Activated CD8-positive, alpha-beta memory T cell treated with anti-CD3 and anti-CD28 coated beads for 36 hours (primary cell): ENCODE data around the gene CHST6. TPM values are rescaled to one million over a fixed set of nuclear protein-coding genes. Genes with fewer than 3 reads are reported as not detected.
"Not testable (repeated sequence)": the region's sequence is repeated elsewhere in the genome, so short reads cannot be mapped to it uniquely, and the experiment has no call there.

Experiments used
- CTCF ChIA-PET: fragments of 350-600 bp; sonication (Branson Sonifier 250); formaldehyde crosslinking; loops from one replicate; lab custom pipeline; 2021; ENCODE audit warnings: antibody characterized with exemption; lab: Charles Lee
- POLR2A ChIA-PET: fragments of 350-600 bp; sonication (Branson Sonifier 250); formaldehyde crosslinking; loops from one replicate; lab custom pipeline; 2021; ENCODE audit warnings: antibody characterized with exemption; lab: Charles Lee
- total RNA-seq, 2 experiments: library from RNA; stranded (reverse); gene quantifications; one replicate each; pipeline ENCODE4 v1.2.3, GENCODE V29; 2021

Gene CHST6
- total RNA-seq, 2 experiments from 2014 or later = 0.04 to 0.06 TPM

GRCh38 chr16:75514296-75514695 is 19.1 kb upstream of the CHST6 start:
- ChIA-PET POLR2A (no interaction called here), CTCF (no interaction called here)

GRCh38 chr16:75506574-75506973 is 11.3 kb upstream of the CHST6 start:
- ChIA-PET POLR2A (no interaction called here), CTCF (no interaction called here)

- CTCF ChIA-PET = interaction anchor here (1.9 kb wide), 1 partner anchor 11 kb away, joined by 5 read pairs; no protein-coding TSS in a partner anchor
- POLR2A ChIA-PET = no interaction called here
These were observed 10.9 kb upstream of the CHST6 start for GRCh38 chr16:75506107-75506506.

GRCh38 chr16:75503801-75504200 is 8.6 kb upstream of the CHST6 start:
- CTCF ChIA-PET = no interaction called here

GRCh38 chr16:75502916-75503605 is 7.8 kb upstream of the CHST6 start:
- ChIA-PET POLR2A (no interaction called here), CTCF (no interaction called here)

More at GRCh38 chr16:75503801-75504200, 8.6 kb upstream of the CHST6 start:
- POLR2A ChIA-PET = no interaction called here

GRCh38 chr16:75501820-75502219 is 6.6 kb upstream of the CHST6 start:
- POLR2A ChIA-PET, CTCF ChIA-PET: not testable (repeated sequence)

- ChIA-PET CTCF (no interaction called here), POLR2A (no interaction called here)
These were observed 6.1 kb upstream of the CHST6 start for GRCh38 chr16:75501359-75501758.

GRCh38 chr16:75498605-75499322 is 3.5 kb upstream of the CHST6 start:
- CTCF ChIA-PET, POLR2A ChIA-PET: not testable (repeated sequence)

GRCh38 chr16:75497558-75497957 is 2.3 kb upstream of the CHST6 start:
- POLR2A ChIA-PET = no interaction called here
- CTCF ChIA-PET = no interaction called here

- POLR2A ChIA-PET = no interaction called here
These were observed 573 bp downstream of the CHST6 start for GRCh38 chr16:75494661-75495075.

GRCh38 chr16:75494184-75494583 is 1.1 kb downstream of the CHST6 start:
- ChIA-PET POLR2A (no interaction called here), CTCF (interaction anchor here (0.6 to 1.5 kb wide), 2 partner anchors 23 to 1685 kb away, joined by 4 to 5 read pairs; no protein-coding TSS in a partner anchor)

More at GRCh38 chr16:75494661-75495075, 573 bp downstream of the CHST6 start:
- CTCF ChIA-PET = interaction anchor here (0.6 to 1.5 kb wide), 3 partner anchors 22 to 1685 kb away, joined by 3 to 5 read pairs (median 4); no protein-coding TSS in a partner anchor

GRCh38 chr16:75491876-75492275 is 3.4 kb downstream of the CHST6 start:
- ChIA-PET CTCF (no interaction called here), POLR2A (no interaction called here)

- CTCF ChIA-PET = no interaction called here
- POLR2A ChIA-PET = interaction anchor here (0.6 kb wide), 1 partner anchor 163 kb away, joined by 5 read pairs; no protein-coding TSS in a partner anchor
These were observed 6.9 kb downstream of the CHST6 start for GRCh38 chr16:75488322-75488721.

GRCh38 chr16:75486676-75487313 is 8.4 kb downstream of the CHST6 start:
- CTCF ChIA-PET = interaction anchor here (1.1 kb wide), 1 partner anchor 22 kb away, joined by 4 read pairs; no protein-coding TSS in a partner anchor
- POLR2A ChIA-PET = no interaction called here

GRCh38 chr16:75486014-75486675 is 9.1 kb downstream of the CHST6 start:
- POLR2A ChIA-PET = no interaction called here
- CTCF ChIA-PET = interaction anchor here (1.1 kb wide), 1 partner anchor 21 kb away, joined by 4 read pairs; no protein-coding TSS in a partner anchor

- ChIA-PET CTCF (interaction anchor here (0.5 to 1.5 kb wide), 2 partner anchors 20 to 32 kb away, joined by 3 to 4 read pairs; no protein-coding TSS in a partner anchor), POLR2A (no interaction called here)
These were observed 9.8 kb downstream of the CHST6 start for GRCh38 chr16:75485230-75486013.

- CTCF ChIA-PET = no interaction called here
- POLR2A ChIA-PET = no interaction called here
These were observed 12.0 kb downstream of the CHST6 start for GRCh38 chr16:75483222-75483621.

GRCh38 chr16:75482434-75483205 is 12.6 kb downstream of the CHST6 start:
- ChIA-PET CTCF (no interaction called here), POLR2A (no interaction called here)
